Amniotic epithelial cell (primary cell): ENCODE measurements around the gene MINDY3.
A peak's percentile ranks its signal among the peaks of the same experiment; 100 is the strongest.

Experiments
- DNase-seq: peaks from one replicate; pipeline ENCODE4 v3.0.0-alpha.2; 2010; ENCODE audit warnings: low read depth

MINDY3 gene

DNA sequence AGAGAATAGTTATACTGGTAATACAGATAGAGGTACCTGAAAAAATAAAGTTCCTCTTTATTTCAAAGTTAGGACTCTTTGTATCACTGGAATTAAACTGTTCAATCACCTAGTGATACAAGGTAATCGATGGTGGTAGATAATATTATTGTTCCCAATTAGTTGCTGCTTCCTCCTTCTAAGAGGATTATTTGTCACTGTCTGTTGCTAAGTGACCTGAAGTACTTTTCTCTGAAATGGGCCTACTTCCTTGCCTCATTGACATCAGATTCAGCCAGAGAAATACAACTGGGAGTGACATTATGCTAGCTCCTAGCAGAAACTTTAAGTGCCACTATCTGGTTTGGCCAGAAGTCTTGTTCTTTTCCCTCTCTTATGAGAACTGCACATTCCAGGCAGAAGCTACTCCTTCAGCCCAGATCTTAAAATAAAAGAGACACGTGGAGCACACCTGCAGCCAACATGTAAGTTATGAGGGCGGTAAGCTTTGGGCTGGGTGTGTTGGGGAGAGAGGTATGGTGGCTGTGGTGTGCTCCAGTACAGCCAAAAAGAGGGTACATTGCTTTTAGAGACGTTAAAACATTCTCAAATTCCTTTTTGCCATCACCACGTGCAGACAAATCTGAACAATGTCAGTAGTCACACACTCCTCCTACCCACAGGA is 54.8 kb downstream of the MINDY3 start:
- DNase-seq = no peak

DNA sequence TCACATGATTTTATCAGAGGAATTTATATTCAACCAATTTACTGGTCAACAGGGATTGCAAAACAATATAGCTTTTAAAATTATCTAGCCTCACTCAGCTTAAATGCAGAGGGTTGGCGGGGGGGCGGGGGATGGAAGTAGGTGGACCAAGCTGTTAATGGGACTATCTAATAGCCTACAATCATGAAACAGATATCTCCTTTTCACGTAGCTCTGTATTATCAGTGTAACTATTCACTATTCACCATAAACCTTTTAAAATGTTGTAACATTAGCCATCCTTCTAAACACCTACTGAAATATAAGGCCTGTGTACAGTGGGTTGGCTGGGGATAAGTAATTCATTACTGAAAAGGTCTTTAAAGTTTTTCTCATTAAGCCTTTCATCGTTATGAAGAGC is 56.2 kb downstream of the MINDY3 start:
- DNase-seq = no peak

- peak; percentile 85 for DNase-seq
Observed at GRCh38 chr10:15802375-15802949, 57.8 kb downstream of the MINDY3 start.

- peak; percentile 82 for DNase-seq
Observed at GRCh38 chr10:15801641-15802040, 58.7 kb downstream of the MINDY3 start.

DNA sequence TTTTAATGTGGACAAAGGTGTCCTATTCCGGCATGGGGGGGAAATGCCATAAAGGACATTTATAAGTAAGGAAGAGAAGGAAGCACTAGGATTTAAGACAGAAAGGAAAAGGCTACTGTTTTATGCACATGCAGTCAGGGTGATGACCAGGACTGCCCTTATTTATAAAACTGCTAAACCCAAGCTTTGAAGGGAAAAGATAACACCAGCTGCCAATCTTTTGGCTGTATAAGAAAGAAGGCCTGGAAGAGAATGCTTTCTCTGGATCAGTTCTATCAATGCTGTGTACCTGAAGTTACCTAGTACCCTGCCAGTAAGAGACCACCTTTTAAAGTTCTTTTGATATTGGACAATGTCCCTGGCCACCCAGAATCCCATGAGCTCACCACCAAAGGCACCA is 59.2 kb downstream of the MINDY3 start:
- DNase-seq = no peak

GRCh38 chr10:15797346-15797745 is 63.0 kb downstream of the MINDY3 start:
- no peak for DNase-seq

- DNase-seq = no peak
Observed at GRCh38 chr10:15796762-15797161, 63.5 kb downstream of the MINDY3 start.

DNA sequence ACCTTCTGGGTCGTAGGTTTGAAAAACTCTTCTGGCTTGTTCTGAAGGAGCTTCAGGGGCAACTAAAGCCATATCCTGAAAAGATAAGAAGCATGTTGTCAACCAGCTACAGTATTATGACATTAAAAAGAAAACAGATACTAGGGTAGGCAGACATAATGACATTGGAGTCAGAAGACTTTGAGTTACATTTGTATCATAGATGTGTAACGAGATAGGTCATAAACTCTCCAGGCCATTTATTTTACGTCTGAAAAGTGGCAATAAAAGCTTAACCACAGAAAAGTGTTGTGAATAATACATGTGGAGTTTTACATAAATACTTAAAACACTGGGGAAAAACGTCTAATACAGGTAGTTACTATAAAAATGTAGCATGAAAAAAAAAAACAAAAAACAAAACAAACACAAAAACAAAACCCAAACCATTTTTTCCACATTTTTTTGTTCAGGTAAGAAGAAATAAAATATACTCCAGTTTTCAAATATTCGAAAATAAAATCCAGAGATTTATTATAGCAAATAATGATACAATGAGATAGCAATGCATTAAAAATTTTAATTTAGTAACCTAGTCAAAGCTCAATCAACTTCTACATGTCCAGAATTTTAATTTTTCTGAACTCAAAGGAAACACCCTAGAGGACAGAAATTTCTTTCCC is 64.1 kb downstream of the MINDY3 start:
- no peak for DNase-seq

- no peak for DNase-seq
Observed at GRCh38 chr10:15795036-15795792, 65.1 kb downstream of the MINDY3 start.

DNA sequence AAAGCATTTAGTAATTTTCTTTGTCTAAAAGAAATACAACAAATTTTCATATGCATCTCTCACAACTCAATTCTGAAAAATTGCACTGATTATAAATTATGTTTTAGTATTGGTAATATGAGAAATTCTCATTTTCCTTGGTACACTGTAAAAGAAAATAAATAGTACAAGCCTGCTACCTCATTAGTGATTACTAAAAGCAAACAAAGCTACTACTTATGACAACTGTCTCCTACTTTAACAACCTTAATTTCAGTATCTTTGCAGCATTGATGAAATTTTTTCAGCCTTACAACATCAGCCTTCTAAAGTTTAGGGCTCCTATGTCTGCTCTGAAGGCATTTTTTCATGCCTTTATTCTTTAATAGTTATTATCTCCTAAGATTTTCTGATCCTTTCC is 65.7 kb downstream of the MINDY3 start:
- DNase-seq = no peak

- no peak for DNase-seq
Observed at GRCh38 chr10:15793664-15794063, 66.6 kb downstream of the MINDY3 start.

GRCh38 chr10:15792777-15793176 is 67.5 kb downstream of the MINDY3 start:
- DNase-seq = no peak

GRCh38 chr10:15791816-15792524 is 68.3 kb downstream of the MINDY3 start:
- peak; percentile 49 for DNase-seq

- peak; percentile 94 for DNase-seq
Observed at GRCh38 chr10:15789793-15790525, 70.3 kb downstream of the MINDY3 start.

DNA sequence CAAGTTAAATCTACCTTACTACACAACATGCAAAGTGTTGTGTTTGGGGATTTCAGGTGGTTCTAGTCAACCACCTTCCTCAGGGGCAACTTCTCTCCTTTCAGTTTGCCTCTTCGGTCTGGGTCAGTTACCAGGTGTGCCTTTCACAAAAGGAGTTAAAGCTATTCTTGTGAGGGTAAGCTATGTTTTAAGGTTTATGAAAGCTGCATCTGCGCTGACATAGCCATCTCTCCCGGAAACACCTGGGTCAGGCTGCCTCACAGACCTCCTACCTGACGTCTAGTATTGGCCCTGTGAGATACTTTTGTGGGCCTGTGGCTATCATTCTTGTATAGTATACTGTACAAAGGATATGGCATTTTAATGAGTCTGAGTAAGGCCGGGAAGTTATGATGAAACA is 72.9 kb downstream of the MINDY3 start:
- DNase-seq = peak; percentile 11

GRCh38 chr10:15784662-15785300 is 75.5 kb downstream of the MINDY3 start:
- peak; percentile 32 for DNase-seq

GRCh38 chr10:15783941-15784636 is 76.2 kb downstream of the MINDY3 start:
- no peak for DNase-seq

DNA sequence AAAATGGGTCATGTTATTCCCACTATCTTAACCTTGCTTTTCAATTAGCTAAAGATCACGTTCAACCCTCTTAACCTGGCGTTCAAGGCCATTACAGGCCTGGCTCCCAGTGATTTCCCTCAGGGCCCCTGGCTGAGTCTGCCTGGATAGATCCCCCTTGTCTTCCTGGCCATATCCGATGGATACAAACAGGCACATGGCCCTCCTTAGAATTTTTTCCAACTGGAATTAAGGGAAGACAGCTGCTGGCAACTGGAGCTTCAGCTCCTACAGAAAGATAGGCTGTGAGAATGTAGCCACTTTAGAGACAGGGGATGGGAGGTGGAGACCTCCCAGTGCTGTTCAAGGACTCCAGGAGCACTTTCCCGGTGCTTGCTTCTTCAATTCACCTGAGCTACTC is 77.5 kb downstream of the MINDY3 start:
- no peak for DNase-seq

DNA sequence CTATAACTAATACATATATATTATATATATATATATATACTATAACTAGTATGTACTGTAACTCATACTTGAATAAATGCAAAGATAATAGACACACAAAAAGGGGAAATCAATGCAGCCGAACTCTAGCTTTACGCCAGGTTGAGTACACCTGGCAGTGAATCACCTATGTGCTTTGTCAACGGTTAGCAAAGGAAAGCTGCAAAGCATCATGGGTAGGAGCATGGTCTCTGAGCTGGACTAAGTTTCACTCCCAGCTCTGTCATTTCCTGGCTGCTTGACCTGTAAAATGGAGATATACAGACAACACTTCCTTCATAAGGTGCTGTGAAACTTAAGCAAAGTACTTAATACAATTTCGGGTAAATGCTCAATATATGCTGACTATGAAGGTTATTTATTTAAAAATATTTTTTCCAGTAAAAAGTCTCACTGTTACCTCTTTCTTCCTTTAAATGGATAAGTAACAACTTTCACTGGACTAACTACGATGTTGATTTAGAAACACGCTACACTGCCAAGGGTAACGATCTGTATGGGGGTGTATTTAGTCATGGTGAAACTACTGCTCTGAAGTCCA is 78.8 kb downstream of the MINDY3 start:
- DNase-seq = no peak
